A549 (cell line): Measurements from ENCODE around the gene KCNAB1.

ENCODE experiments used
- FOSB ChIP-seq: fragments of 250-450 bp; sonication (Bioruptor Pico); IDR thresholded peaks from 2 replicates; pipeline ENCODE4 v1.5.0; 2020; ENCODE audit warnings: mild to moderate bottlenecking, moderate library complexity
- MAFK ChIP-seq: fragments of 450-650 bp; IDR thresholded peaks from 2 replicates; pipeline ENCODE4 v1.6.1; 2014; ENCODE audit not compliant: partially characterized antibody
- NFE2L2 ChIP-seq: fragments of 150-350 bp; conservative IDR thresholded peaks from 2 replicates; pipeline ENCODE4 v1.6.1; 2014; ENCODE audit warnings: low read length
- PHF8 ChIP-seq: fragments of 200-600 bp; sonication (generic); IDR thresholded peaks from 2 replicates; pipeline ENCODE4 v1.6.1; 2016; ENCODE audit warnings: low read depth, mild to moderate bottlenecking, antibody characterized with exemption, moderate library complexity, borderline replicate concordance
- RAD21 ChIP-seq, 2 experiments: fragments of >200 bp in 1 of 2; sonication (Bioruptor Twin) in 1 of 2; formaldehyde crosslinking in 1 of 2; IDR thresholded peaks in 1 of 2; conservative IDR thresholded peaks in 1 of 2; 2 replicates in 1 of 2; 3 replicates in 1 of 2; pipeline ENCODE4 v1.6.1; 2012 to 2018; ENCODE audit warnings: inconsistent platforms in 1 of 2
- TP53 ChIP-seq: fragments of 250-450 bp; sonication (Bioruptor Pico); IDR thresholded peaks from 2 replicates; pipeline ENCODE4 v1.5.0; 2021; ENCODE audit warnings: mild to moderate bottlenecking, moderate library complexity
- ZSCAN20 ChIP-seq: fragments of 250-450 bp; sonication (Bioruptor Pico); IDR thresholded peaks from 2 replicates; pipeline ENCODE4 v1.8.0; 2022; ENCODE audit warnings: mild to moderate bottlenecking, moderate library complexity
- TF ChIP-seq, protein P1 (sequence below): fragments of >200 bp; sonication (Bioruptor Twin); formaldehyde crosslinking; IDR thresholded peaks from 3 replicates; pipeline ENCODE4 v1.5.1; 2016
- TF ChIP-seq, protein P2 (sequence below): fragments of 450-650 bp; IDR thresholded peaks from 2 replicates; pipeline ENCODE4 v1.6.1; 2014; ENCODE audit warnings: antibody characterized with exemption
- TF ChIP-seq, protein P3 (sequence below): IDR thresholded peaks from 2 replicates; pipeline ENCODE4 v1.6.1; 2012

DNA sequence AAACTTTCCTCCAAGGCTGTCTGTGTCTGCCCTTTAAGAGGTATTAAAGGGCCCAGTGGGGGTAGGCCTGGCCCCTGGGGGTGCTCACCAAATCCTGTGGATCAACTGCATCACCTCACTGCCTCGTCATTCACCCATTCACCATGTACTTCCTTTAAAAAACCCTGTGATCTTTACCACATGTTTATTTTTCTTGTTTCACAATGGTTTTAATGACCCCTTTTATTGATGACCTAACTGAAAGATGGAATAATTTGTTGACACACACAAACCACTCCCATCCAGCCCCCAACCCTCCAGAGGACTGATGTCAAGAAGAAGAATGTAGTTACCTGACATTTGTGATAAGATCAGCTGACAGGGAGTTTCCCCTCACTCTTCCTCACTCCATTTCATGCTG is 40.8 kb downstream of the KCNAB1 start:
- TF ChIP-seq TP53 (CRISPR knock-in tag), result no peak
- TF ChIP-seq, protein P1, sequence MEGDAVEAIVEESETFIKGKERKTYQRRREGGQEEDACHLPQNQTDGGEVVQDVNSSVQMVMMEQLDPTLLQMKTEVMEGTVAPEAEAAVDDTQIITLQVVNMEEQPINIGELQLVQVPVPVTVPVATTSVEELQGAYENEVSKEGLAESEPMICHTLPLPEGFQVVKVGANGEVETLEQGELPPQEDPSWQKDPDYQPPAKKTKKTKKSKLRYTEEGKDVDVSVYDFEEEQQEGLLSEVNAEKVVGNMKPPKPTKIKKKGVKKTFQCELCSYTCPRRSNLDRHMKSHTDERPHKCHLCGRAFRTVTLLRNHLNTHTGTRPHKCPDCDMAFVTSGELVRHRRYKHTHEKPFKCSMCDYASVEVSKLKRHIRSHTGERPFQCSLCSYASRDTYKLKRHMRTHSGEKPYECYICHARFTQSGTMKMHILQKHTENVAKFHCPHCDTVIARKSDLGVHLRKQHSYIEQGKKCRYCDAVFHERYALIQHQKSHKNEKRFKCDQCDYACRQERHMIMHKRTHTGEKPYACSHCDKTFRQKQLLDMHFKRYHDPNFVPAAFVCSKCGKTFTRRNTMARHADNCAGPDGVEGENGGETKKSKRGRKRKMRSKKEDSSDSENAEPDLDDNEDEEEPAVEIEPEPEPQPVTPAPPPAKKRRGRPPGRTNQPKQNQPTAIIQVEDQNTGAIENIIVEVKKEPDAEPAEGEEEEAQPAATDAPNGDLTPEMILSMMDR, result no peak
- TF ChIP-seq FOSB (CRISPR knock-in tag), result no peak
- no peak for TF ChIP-seq PHF8
- TF ChIP-seq, protein P2, sequence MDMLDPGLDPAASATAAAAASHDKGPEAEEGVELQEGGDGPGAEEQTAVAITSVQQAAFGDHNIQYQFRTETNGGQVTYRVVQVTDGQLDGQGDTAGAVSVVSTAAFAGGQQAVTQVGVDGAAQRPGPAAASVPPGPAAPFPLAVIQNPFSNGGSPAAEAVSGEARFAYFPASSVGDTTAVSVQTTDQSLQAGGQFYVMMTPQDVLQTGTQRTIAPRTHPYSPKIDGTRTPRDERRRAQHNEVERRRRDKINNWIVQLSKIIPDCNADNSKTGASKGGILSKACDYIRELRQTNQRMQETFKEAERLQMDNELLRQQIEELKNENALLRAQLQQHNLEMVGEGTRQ, result no peak
- TF ChIP-seq ZSCAN20 (CRISPR knock-in tag), result no peak
- TF ChIP-seq RAD21 (conservative IDR thresholded peaks at IDR 0.05 in 1 of 2, IDR thresholded peaks at IDR 0.05 in 1 of 2), result no peak
- TF ChIP-seq MAFK, result no peak
- TF ChIP-seq NFE2L2, result no peak
- TF ChIP-seq, protein P3, sequence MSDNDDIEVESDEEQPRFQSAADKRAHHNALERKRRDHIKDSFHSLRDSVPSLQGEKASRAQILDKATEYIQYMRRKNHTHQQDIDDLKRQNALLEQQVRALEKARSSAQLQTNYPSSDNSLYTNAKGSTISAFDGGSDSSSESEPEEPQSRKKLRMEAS, result no peak
